ENCODE data around the gene OLFM1. TPM values are rescaled to one million over a fixed set of nuclear protein-coding genes. Genes with fewer than 3 reads are reported as not detected.

The OLFM1 gene
- total RNA-seq, 1 donor from 2014 or later = 0.83 TPM

GRCh38 chr9:135116881-135117280 lies 29.4 kb downstream of the OLFM1 start:
- no peak overlapping the region for H3K4me3 Mint-ChIP-seq (ENCODE audit: unreplicated experiment)
- TF ChIP-seq CTCF (IDR thresholded peaks at IDR 0.05) = no peak
- no peaks in the 10 kb centered on the region for H3K27me3 Mint-ChIP-seq (ENCODE audit: unreplicated experiment)
- no peak overlapping the region for H3K27ac Mint-ChIP-seq (ENCODE audit: unreplicated experiment)
- H3K9me3 Mint-ChIP-seq (ENCODE audit: unreplicated experiment) = peaks cover 21% of the 10 kb centered on the region
- no peaks in the 10 kb centered on the region for H3K4me1 Mint-ChIP-seq (ENCODE audit: unreplicated experiment)
- no peaks in the 10 kb centered on the region for H3K36me3 Mint-ChIP-seq (ENCODE audit: unreplicated experiment)
- DNase-seq (ENCODE audit: extremely low spot score, unreplicated experiment) = no peak

GRCh38 chr9:135117281-135117680 lies 29.8 kb downstream of the OLFM1 start:
- Mint-ChIP-seq H3K4me1 (ENCODE audit: unreplicated experiment) (no peaks in the 10 kb centered on the region), H3K4me3 (ENCODE audit: unreplicated experiment) (no peak overlapping the region), H3K9me3 (ENCODE audit: unreplicated experiment) (peaks cover 21% of the 10 kb centered on the region), H3K27ac (ENCODE audit: unreplicated experiment) (no peak overlapping the region), H3K27me3 (ENCODE audit: unreplicated experiment) (no peaks in the 10 kb centered on the region), H3K36me3 (ENCODE audit: unreplicated experiment) (no peaks in the 10 kb centered on the region)
- no peak for TF ChIP-seq CTCF (IDR thresholded peaks at IDR 0.05)
- DNase-seq (ENCODE audit: extremely low spot score, unreplicated experiment) = no peak

- DNase-seq (ENCODE audit: extremely low spot score, unreplicated experiment) = no peak
- Mint-ChIP-seq H3K27me3 (ENCODE audit: unreplicated experiment) (no peaks in the 10 kb centered on the region), H3K27ac (ENCODE audit: unreplicated experiment) (no peak overlapping the region), H3K36me3 (ENCODE audit: unreplicated experiment) (no peaks in the 10 kb centered on the region), H3K4me3 (ENCODE audit: unreplicated experiment) (no peak overlapping the region), H3K9me3 (ENCODE audit: unreplicated experiment) (peaks cover 21% of the 10 kb centered on the region), H3K4me1 (ENCODE audit: unreplicated experiment) (no peaks in the 10 kb centered on the region)
- no peak for TF ChIP-seq CTCF (IDR thresholded peaks at IDR 0.05)
These were observed 32.1 kb downstream of the OLFM1 start for GRCh38 chr9:135119496-135120064.

GRCh38 chr9:135120249-135120648 lies 32.8 kb downstream of the OLFM1 start:
- H3K27me3 Mint-ChIP-seq (ENCODE audit: unreplicated experiment) = no peaks in the 10 kb centered on the region
- DNase-seq (ENCODE audit: extremely low spot score, unreplicated experiment) = no peak
- no peak overlapping the region for H3K4me3 Mint-ChIP-seq (ENCODE audit: unreplicated experiment)
- H3K4me1 Mint-ChIP-seq (ENCODE audit: unreplicated experiment) = no peaks in the 10 kb centered on the region
- H3K36me3 Mint-ChIP-seq (ENCODE audit: unreplicated experiment) = no peaks in the 10 kb centered on the region
- peaks cover 21% of the 10 kb centered on the region for H3K9me3 Mint-ChIP-seq (ENCODE audit: unreplicated experiment)
- no peak for TF ChIP-seq CTCF (IDR thresholded peaks at IDR 0.05)
- no peak overlapping the region for H3K27ac Mint-ChIP-seq (ENCODE audit: unreplicated experiment)

- Mint-ChIP-seq H3K27me3 (ENCODE audit: unreplicated experiment) (no peaks in the 10 kb centered on the region), H3K27ac (ENCODE audit: unreplicated experiment) (no peak overlapping the region), H3K9me3 (ENCODE audit: unreplicated experiment) (peaks cover 17% of the 10 kb centered on the region), H3K4me1 (ENCODE audit: unreplicated experiment) (no peaks in the 10 kb centered on the region), H3K4me3 (ENCODE audit: unreplicated experiment) (no peak overlapping the region), H3K36me3 (ENCODE audit: unreplicated experiment) (no peaks in the 10 kb centered on the region)
- no peak for TF ChIP-seq CTCF (IDR thresholded peaks at IDR 0.05)
- DNase-seq (ENCODE audit: extremely low spot score, unreplicated experiment) = no peak
These were observed 34.8 kb downstream of the OLFM1 start for GRCh38 chr9:135122316-135122715.
